GM19452 (cell line): ENCODE data around the gene TMEM25.
A peak's percentile ranks its signal among the peaks of the same experiment; 100 is the strongest.
"Not testable (repeated sequence)": the region's sequence is repeated elsewhere in the genome, so short reads cannot be mapped to it uniquely, and the experiment has no call there.

Experiments
- ATAC-seq: cut with Tn5 transposase; IDR thresholded peaks from one replicate; pipeline ENCODE4 v1.9.1; 2021; ENCODE audit not compliant: unreplicated experiment

TMEM25 gene

GRCh38 chr11:118530683-118531596, at the start of gene TMEM25:
Gene TMEM25 (plus strand): TSS chr11:118531192. CDS start chr11:118531802, 610 bp downstream.
- ATAC-seq: peak; percentile 60

DNA sequence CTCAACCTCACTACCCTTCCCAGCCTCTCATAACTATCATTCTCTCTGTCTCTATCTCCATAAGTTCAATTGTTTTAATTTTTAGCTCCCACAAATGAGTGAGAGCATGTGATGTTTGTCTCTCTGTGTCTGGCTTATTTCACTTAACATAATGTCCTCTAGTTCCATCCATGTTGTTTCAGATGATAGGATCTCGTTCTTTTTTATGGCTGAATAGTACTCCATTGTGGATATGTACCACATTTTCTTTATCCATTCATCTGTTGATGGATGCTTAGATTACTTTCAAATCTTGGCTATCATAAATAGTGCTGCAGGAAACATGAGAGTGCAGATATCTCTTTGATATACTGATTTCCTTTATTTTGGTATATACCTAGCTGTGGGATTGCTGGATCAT, 49.8 kb upstream of the TMEM25 start:
- not testable (repeated sequence) for ATAC-seq

DNA sequence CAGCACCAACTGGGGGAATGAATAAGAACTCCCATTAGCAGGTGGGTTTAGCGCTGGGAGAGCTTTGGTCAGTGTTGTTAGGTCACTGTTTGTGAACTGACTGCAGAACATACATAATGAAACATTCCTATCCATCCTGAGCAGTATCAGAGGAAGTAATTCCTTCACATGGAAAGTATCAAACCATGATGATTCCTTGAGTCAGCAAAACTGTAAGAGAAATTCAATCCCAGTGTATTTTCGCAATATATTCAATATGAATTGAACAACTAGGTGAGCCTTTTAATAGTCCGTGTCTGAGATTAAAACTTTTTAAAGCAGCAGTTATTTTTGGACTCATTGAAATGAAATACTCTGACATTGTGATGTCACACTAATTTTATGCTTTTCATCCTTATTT, 46.6 kb upstream of the TMEM25 start:
- no peak for ATAC-seq

DNA sequence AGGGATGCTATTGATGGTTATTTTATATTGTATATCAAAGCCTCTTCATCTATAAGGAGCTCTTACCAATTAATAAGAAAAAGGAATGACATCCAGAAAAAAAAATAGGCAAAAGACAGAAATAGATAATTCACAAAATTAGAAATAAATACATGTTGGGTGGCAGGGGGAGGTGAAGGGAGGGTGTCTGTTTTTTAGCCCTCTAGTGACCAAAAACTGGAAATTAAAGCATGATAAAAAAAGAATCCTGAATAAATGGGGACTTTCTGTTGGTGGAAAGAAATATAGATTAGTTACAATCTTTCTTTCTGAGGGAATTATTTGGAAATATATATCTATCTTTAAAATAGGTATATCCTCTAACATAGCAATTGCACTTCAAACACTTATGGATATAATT, 45.7 kb upstream of the TMEM25 start:
- ATAC-seq: no peak

DNA sequence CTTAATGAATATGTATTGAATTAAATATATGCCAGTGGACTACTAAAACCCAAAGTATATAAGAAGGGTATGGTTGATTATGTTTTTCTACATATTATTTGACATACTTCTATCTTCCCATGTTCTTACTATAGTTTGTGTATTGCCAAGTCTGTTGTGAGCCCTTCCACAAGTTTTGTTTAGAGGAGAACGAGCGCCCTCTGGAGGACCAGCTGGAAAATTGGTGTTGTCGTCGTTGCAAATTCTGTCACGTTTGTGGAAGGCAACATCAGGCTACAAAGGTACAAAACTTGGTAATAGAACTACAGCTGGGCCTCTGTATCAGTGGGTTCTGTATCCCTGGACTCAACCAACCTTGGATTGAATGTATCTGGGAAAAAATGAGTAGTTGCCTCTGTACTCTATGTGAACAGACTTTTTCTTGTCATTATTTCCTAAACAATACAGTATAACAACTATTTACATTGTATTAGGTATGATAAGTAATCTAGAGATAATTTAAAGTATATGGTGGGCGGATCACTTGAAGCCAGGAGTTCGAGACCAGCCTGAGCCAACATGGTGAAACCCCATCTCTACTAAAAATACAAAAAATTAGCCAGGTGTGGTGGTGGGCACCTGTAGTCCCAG, 42.4 kb upstream of the TMEM25 start:
- no peak for ATAC-seq

DNA sequence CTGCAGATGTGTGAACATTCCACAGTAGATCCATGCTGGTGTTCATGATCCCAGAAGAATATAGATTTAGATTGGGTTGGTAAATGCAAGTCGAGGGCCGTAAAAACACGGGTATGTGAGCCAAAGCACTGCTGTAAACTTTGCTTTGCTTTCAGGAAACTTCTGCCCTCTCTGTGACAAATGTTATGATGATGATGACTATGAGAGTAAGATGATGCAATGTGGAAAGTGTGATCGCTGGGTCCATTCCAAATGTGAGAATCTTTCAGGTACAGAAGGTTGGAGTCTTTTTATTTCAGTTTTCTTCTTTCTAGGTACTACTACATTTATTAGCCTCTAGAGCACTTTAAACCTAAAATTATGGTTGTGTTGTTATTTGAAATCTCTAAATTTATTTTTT, 40.0 kb upstream of the TMEM25 start:
- no peak for ATAC-seq

GRCh38 chr11:118497831-118498230, 33.2 kb upstream of the TMEM25 start:
- ATAC-seq: no peak

- no peak for ATAC-seq
Observed at GRCh38 chr11:118503216-118503615, 27.8 kb upstream of the TMEM25 start.

- ATAC-seq: no peak
Observed at GRCh38 chr11:118511601-118512000, 19.4 kb upstream of the TMEM25 start.

DNA sequence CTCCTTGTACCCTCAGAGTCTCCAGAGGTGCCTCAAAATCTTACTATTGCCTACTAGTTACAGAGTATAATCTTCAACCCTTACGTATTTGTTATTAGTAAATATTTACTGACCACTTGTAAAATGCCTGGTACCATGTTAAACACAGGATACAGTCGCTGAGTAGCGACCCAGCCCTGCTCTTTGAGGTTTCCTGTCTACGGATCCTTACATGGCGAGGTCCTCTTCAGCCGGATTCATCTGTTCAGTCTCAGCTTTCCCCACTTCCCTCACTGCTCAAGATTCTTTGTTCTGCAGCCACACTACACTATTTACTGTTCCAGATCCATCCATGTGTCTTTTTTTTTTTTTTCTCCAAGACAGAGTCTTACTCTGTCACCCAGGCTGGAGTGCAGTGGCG, 16.9 kb upstream of the TMEM25 start:
- no peak for ATAC-seq

- ATAC-seq: no peak
Observed at GRCh38 chr11:118519549-118519948, 11.4 kb upstream of the TMEM25 start.

GRCh38 chr11:118521892-118522311, 9.1 kb upstream of the TMEM25 start:
- no peak for ATAC-seq

DNA sequence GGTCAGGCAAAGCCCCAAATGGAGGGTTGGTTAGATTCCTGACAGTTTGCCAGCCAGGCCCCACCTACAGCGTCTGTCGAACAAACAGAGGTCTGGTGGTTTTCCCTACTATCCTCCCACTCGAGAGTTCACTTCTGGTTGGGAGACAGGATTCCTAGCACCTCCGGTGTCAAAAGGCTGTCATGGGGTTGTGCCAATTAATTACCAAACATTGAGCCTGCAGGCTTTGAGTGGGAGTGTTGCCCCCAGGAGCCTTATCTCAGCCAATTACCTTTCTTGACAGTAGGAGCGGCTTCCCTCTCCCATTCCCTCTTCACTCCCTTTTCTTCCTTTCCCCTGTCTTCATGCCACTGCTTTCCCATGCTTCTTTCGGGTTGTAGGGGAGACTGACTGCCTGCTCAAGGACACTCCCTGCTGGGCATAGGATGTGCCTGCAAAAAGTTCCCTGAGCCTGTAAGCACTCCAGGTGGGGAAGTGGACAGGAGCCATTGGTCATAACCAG, 8.4 kb upstream of the TMEM25 start:
- ATAC-seq: no peak

GRCh38 chr11:118524356-118524755, 6.6 kb upstream of the TMEM25 start:
- no peak for ATAC-seq

GRCh38 chr11:118524757-118525470, 6.1 kb upstream of the TMEM25 start:
- no peak for ATAC-seq

DNA sequence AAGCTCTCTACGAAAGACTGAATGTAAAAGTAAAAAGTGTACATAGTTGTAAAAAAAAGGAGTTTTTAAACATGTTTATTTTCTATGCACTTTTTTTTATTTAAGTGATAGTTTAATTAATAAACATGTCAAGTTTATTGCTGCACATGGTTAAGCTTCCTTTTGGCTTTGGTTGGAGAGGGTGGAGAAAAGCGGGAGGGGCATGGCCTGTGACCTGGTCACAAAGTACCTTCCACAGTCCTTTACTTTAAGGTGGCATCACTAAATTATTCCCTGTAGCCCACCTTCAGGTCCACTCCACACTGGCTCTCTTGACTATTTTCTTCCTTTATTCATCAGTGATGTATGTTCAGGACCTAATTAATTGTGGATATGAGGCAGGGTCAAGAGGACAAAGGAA, 4.3 kb upstream of the TMEM25 start:
- no peak for ATAC-seq

DNA sequence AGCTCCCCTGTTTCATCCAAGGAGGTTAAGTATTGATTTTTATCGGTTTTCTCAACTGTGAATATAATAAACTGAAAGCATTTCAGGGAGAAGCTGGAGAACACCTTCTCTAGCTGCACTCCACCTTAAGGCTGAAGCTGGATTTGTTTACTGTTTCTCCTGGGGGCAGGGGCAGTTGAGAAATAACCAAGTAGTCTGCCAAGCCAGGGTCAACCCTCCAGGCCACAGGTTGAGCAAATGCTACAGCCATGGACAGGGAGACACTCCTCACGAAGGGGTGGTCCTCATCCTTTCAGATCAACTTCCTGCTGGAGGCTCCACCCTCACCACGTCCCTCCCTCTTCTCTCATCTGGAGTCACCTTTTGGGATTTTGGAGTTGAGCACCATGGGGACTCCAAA, 3.9 kb upstream of the TMEM25 start, which contains the start of gene TTC36:
Gene TTC36 (plus strand): TSS at position 366 of the 400 bp plus-strand sequence. CDS start 21 bp downstream, at position 387.
- no peak for ATAC-seq

- ATAC-seq: no peak
Observed at GRCh38 chr11:118528511-118528910, 2.5 kb upstream of the TMEM25 start.

GRCh38 chr11:118529584-118530175, 1.3 kb upstream of the TMEM25 start:
- ATAC-seq: no peak

DNA sequence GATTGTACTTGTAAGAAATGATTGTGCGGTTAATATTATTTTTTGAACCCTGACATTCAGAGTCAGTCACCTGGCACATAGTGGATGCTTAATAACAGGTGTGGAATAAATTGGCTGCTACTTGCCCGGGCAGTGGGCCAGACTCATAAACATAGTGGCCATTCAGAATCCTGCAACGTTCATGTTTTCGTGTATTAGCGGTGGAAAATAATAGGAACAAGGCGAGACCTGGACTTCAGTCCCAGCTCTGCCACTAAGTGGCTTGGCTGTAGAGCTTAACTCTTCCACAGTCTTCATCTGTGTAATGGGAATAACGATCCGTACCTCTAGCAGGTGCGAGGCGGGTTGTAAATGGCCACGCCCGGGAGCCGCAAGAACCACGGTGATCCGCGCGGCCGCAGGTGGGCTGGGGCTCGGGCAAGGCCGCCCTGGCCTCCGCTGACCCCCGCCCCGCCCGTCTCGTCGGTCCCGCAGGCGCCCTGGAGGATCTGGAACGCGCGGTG, 761 bp upstream of the TMEM25 start:
- no peak for ATAC-seq

- ATAC-seq: no peak
Observed at GRCh38 chr11:118531597-118532084, 649 bp downstream of the TMEM25 start.
